Measurements from ENCODE around the gene STXBP5. TPM values are rescaled to one million over a fixed set of nuclear protein-coding genes. Genes with fewer than 3 reads are reported as not detected.

STXBP5 gene
- polyA plus RNA-seq, 1 of the 3 experiments (the other 2 are of a cell fraction) = 9.9 TPM

DNA sequence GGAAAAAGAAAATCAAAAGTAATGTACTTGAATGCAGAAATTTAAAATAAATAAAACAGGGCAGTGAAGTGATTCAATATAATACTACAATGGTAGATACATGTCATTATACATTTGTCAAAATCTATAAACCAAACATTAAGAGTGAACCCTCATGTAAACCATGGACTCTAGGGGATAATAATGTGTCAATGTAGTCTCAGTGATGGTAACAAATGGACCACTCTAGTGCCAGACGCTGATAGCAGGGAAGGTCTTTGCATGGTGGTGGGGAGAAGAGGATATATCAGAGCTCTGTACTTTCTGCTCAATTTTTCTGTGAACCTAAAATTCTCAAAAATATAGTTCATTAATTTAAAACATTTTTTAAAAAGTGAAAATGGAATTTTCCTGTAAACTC, 19.8 kb upstream of the STXBP5 start:
- Histone ChIP-seq H3K27ac (ENCODE audit: low read depth in 2 of 2, low read length in 1 of 2) (no peak overlapping the region), H4K20me1 (ENCODE audit: insufficient read depth) (no peaks in the 10 kb centered on the region), H3K36me3 (replicated peaks in 1 of 2; ENCODE audit: control insufficient read depth in 1 of 2, insufficient read depth in 2 of 2, low read length in 1 of 2) (no peaks in the 10 kb centered on the region), H3K9me2 (no peaks in the 10 kb centered on the region), H2AFZ (ENCODE audit: low read depth) (no peak overlapping the region), H3K9me3 (no peaks in the 10 kb centered on the region), H3K4me1 (ENCODE audit: control insufficient read depth in 1 of 2, insufficient read depth in 2 of 2, low read depth in 1 of 2, low read length in 1 of 2) (no peaks in the 10 kb centered on the region), H3K4me3 (ENCODE audit: low read depth in 2 of 2, low read length in 1 of 2) (no peak overlapping the region), H3K27me3 (ENCODE audit: insufficient read depth) (no peaks in the 10 kb centered on the region), H3K9ac (no peak overlapping the region), H3F3A (replicated peaks; ENCODE audit: insufficient read depth) (no peaks in the 10 kb centered on the region), H3K79me2 (ENCODE audit: insufficient read depth) (no peaks in the 10 kb centered on the region), H3K4me2 (no peak overlapping the region)
- DNase-seq = no peak
- ChIA-PET CTCF (no interaction called here), POLR2A (no interaction called here)
- WGBS (ENCODE audit: low lambda C conversion rate) = 100% methylated on average over 1 of the region's 1 CpG
- TF ChIP-seq EZH2phosphoT487 (IDR thresholded peaks at IDR 0.05; ENCODE audit: borderline replicate concordance, low read depth) = no peak
- no peak for TF ChIP-seq FOSL2 (IDR thresholded peaks at IDR 0.05; ENCODE audit: borderline replicate concordance, low read depth)
- TF ChIP-seq, protein P1, sequence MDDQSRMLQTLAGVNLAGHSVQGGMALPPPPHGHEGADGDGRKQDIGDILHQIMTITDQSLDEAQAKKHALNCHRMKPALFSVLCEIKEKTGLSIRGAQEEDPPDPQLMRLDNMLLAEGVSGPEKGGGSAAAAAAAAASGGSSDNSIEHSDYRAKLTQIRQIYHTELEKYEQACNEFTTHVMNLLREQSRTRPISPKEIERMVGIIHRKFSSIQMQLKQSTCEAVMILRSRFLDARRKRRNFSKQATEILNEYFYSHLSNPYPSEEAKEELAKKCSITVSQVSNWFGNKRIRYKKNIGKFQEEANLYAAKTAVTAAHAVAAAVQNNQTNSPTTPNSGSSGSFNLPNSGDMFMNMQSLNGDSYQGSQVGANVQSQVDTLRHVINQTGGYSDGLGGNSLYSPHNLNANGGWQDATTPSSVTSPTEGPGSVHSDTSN (IDR thresholded peaks at IDR 0.05) = no peak
- no peak for TF ChIP-seq POLR2AphosphoS5 (IDR thresholded peaks at IDR 0.05; ENCODE audit: low read depth, low read length)

DNA sequence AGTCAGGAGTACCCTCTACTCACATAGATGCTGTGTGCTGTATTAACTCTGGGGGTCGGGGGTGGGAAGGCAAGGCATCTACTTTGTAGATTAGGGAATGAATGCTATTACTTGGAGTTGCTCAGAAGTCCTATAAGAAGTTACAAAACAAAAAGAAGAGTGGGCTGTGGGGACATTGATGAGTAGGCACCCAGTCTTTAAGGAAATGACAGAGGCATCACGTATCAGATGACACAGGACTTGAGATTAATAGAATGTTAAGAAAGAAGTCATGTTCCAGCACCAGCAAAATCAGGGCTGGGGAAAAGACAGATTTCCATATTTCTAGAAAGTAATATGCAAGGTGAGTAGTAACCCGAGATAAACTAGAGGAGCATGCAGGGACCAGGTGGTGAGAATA, 19.0 kb upstream of the STXBP5 start:
- no peaks in the 10 kb centered on the region for H3K9me2 ChIP-seq
- no peak overlapping the region for H3K4me3 ChIP-seq (ENCODE audit: low read depth in 2 of 2, low read length in 1 of 2)
- no peaks in the 10 kb centered on the region for H4K20me1 ChIP-seq (ENCODE audit: insufficient read depth)
- H3K4me2 ChIP-seq = no peak overlapping the region
- H3K27me3 ChIP-seq (ENCODE audit: insufficient read depth) = no peaks in the 10 kb centered on the region
- H3K27ac ChIP-seq (ENCODE audit: low read depth in 2 of 2, low read length in 1 of 2) = no peak overlapping the region
- H3K79me2 ChIP-seq (ENCODE audit: insufficient read depth) = no peaks in the 10 kb centered on the region
- H3K9me3 ChIP-seq = no peaks in the 10 kb centered on the region
- no peak overlapping the region for H2AFZ ChIP-seq (ENCODE audit: low read depth)
- no peaks in the 10 kb centered on the region for H3F3A ChIP-seq (replicated peaks; ENCODE audit: insufficient read depth)
- no peaks in the 10 kb centered on the region for H3K4me1 ChIP-seq (ENCODE audit: control insufficient read depth in 1 of 2, insufficient read depth in 2 of 2, low read depth in 1 of 2, low read length in 1 of 2)
- no peaks in the 10 kb centered on the region for H3K36me3 ChIP-seq (replicated peaks in 1 of 2; ENCODE audit: control insufficient read depth in 1 of 2, insufficient read depth in 2 of 2, low read length in 1 of 2)
- DNase-seq = no peak
- ChIA-PET CTCF (no interaction called here), POLR2A (no interaction called here)
- H3K9ac ChIP-seq = no peak overlapping the region
- 63% methylated on average over 3 of the region's 3 CpGs for WGBS (ENCODE audit: low lambda C conversion rate)
- TF ChIP-seq, protein P2, sequence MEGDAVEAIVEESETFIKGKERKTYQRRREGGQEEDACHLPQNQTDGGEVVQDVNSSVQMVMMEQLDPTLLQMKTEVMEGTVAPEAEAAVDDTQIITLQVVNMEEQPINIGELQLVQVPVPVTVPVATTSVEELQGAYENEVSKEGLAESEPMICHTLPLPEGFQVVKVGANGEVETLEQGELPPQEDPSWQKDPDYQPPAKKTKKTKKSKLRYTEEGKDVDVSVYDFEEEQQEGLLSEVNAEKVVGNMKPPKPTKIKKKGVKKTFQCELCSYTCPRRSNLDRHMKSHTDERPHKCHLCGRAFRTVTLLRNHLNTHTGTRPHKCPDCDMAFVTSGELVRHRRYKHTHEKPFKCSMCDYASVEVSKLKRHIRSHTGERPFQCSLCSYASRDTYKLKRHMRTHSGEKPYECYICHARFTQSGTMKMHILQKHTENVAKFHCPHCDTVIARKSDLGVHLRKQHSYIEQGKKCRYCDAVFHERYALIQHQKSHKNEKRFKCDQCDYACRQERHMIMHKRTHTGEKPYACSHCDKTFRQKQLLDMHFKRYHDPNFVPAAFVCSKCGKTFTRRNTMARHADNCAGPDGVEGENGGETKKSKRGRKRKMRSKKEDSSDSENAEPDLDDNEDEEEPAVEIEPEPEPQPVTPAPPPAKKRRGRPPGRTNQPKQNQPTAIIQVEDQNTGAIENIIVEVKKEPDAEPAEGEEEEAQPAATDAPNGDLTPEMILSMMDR (IDR thresholded peaks at IDR 0.05) = no peak
- TF ChIP-seq YY1 (IDR thresholded peaks at IDR 0.05; ENCODE audit: low read depth) (no peak), SIN3A (IDR thresholded peaks at IDR 0.05; ENCODE audit: borderline replicate concordance, low read depth, low read length) (no peak), MXI1 (IDR thresholded peaks at IDR 0.05; ENCODE audit: low read depth, low read length) (no peak), NRF1 (IDR thresholded peaks at IDR 0.05; ENCODE audit: low read depth, low read length) (no peak), MEF2A (IDR thresholded peaks at IDR 0.05; ENCODE audit: borderline replicate concordance, low read depth) (no peak), FOXM1 (IDR thresholded peaks at IDR 0.05; ENCODE audit: low read depth) (no peak)
- TF ChIP-seq, protein P3, sequence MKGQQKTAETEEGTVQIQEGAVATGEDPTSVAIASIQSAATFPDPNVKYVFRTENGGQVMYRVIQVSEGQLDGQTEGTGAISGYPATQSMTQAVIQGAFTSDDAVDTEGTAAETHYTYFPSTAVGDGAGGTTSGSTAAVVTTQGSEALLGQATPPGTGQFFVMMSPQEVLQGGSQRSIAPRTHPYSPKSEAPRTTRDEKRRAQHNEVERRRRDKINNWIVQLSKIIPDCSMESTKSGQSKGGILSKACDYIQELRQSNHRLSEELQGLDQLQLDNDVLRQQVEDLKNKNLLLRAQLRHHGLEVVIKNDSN (IDR thresholded peaks at IDR 0.05; ENCODE audit: borderline replicate concordance, low read depth) = no peak
- TF ChIP-seq, protein P4, sequence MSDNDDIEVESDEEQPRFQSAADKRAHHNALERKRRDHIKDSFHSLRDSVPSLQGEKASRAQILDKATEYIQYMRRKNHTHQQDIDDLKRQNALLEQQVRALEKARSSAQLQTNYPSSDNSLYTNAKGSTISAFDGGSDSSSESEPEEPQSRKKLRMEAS (IDR thresholded peaks at IDR 0.05; ENCODE audit: low read depth) = no peak
- TF ChIP-seq, protein P5, sequence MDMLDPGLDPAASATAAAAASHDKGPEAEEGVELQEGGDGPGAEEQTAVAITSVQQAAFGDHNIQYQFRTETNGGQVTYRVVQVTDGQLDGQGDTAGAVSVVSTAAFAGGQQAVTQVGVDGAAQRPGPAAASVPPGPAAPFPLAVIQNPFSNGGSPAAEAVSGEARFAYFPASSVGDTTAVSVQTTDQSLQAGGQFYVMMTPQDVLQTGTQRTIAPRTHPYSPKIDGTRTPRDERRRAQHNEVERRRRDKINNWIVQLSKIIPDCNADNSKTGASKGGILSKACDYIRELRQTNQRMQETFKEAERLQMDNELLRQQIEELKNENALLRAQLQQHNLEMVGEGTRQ (IDR thresholded peaks at IDR 0.05; ENCODE audit: borderline replicate concordance, low read depth, low read length) = no peak

Data from SK-N-SH (cell line).